Thyroid gland (tissue), 4 donors: ENCODE data around the gene DENND5B.
"Not testable (repeated sequence)": the region's sequence is repeated elsewhere in the genome, so short reads cannot be mapped to it uniquely, and the experiment has no call there.

Experiments
- POLR2A ChIP-seq, 2 donors: fragments of 450-650 bp; IDR thresholded peaks; one replicate each; pipeline ENCODE4 v1.6.1; 2017; ENCODE audit warnings: antibody characterized with exemption in 2 of 2, mild to moderate bottlenecking in 2 of 2, moderate library complexity in 1 of 2
- TF ChIP-seq, protein P1 (sequence below), 6 experiments: fragments of 200-600 bp in 3 of 6; fragments of 450-650 bp in 3 of 6; sonication (generic) in 3 of 6; IDR thresholded peaks; one replicate each; pipeline ENCODE4 v1.5.1; 2016 to 2019; ENCODE audit warnings: antibody characterized with exemption in 6 of 6, mild to moderate bottlenecking in 2 of 6, inconsistent platforms in 1 of 6, moderate library complexity in 1 of 6

DNA sequence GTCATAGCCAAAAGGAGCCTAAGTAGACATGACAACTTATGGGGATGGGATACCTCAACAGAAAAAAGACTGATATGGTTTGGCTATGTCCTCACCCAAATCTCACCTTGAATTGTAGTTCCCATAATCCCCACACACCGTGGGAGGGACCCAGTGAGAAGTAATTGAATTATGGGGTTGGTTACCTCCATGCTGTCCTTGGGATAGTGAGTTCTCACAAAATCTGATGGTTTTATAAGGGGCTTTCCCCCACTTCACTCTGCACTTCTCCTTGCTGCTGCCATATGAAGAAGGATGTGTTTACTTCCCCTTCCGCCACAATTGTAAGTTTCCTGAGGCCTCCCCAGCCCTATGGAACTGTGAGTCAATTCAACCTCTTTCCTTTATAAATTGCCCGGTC lies 89.9 kb downstream of the DENND5B start:
- not testable (repeated sequence) for TF ChIP-seq POLR2A (IDR thresholded peaks at IDR 0.05)
- TF ChIP-seq, protein P1, sequence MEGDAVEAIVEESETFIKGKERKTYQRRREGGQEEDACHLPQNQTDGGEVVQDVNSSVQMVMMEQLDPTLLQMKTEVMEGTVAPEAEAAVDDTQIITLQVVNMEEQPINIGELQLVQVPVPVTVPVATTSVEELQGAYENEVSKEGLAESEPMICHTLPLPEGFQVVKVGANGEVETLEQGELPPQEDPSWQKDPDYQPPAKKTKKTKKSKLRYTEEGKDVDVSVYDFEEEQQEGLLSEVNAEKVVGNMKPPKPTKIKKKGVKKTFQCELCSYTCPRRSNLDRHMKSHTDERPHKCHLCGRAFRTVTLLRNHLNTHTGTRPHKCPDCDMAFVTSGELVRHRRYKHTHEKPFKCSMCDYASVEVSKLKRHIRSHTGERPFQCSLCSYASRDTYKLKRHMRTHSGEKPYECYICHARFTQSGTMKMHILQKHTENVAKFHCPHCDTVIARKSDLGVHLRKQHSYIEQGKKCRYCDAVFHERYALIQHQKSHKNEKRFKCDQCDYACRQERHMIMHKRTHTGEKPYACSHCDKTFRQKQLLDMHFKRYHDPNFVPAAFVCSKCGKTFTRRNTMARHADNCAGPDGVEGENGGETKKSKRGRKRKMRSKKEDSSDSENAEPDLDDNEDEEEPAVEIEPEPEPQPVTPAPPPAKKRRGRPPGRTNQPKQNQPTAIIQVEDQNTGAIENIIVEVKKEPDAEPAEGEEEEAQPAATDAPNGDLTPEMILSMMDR (IDR thresholded peaks at IDR 0.05): not testable (repeated sequence)
